Activated gamma-delta T cell (primary cell): ENCODE data around the gene FGF22.
"Not testable (repeated sequence)": the region's sequence is repeated elsewhere in the genome, so short reads cannot be mapped to it uniquely, and the experiment has no call there.

ENCODE experiments used
- DNase-seq: peaks from one replicate; lab custom pipeline; 2025; lab: John Stamatoyannopoulos, UW

The FGF22 gene

GRCh38 chr19:607301-608154 is 32.2 kb upstream of the FGF22 start:
- DNase-seq = no peak

DNA sequence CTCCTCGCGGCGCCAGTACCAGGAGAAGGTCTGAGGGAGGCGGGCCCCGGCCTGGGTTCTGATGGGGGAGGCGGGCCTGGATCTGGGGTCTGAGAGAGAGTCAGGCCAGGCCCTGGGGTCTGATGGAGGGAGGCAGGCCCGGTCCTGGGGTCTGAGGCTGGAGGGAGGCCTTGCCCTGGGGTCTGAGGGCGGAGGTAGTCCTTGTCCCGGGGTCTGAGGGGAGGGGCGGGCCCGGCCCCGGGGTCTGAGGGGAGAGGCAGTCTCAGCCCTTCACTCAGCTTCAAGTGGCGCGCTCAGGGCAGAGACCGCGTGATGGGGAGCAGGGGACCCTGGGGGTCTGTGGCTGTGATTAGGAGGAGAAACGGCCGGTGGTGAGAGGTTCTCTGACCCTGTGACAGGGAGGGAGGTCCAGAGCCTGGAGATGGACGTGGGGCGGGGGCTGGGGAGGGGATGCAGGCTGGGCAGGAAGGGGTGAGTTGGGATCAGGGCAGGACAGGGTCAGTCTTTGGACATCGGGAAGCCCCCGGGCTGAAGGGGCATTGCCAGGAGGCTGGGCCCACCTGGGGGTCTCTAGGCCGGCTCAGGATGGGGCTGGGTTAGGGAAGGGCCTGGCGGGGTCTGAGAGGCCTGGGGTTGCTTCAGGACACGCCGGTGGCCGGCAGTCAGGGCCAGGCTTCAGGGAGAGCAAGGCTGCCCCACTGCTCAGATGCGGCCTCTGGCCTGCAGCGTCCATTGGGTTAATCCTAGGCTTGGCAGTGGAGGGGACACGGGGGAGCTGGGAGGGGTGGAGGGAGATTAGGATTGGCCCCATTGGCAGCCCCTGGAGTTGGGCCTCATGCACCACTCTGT is 31.3 kb upstream of the FGF22 start:
- no peak for DNase-seq

DNA sequence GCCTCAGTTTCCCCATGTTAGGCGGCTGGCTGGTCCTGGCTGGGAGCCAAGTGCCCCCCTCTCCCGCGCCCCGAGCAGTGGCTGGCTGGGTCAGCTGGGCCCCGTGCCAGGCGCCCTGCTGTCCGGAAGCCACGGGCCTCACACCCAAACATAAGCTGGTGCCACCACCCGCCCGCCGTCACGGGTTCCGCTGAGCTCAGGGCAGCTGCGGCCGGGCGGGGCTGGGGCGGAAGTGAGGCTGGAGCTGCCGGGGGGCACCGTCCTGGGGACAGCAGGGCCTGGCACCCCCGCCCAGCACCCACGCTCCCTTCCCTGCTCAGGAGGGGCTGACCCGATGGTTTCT is 30.7 kb upstream of the FGF22 start:
- no peak for DNase-seq

DNA sequence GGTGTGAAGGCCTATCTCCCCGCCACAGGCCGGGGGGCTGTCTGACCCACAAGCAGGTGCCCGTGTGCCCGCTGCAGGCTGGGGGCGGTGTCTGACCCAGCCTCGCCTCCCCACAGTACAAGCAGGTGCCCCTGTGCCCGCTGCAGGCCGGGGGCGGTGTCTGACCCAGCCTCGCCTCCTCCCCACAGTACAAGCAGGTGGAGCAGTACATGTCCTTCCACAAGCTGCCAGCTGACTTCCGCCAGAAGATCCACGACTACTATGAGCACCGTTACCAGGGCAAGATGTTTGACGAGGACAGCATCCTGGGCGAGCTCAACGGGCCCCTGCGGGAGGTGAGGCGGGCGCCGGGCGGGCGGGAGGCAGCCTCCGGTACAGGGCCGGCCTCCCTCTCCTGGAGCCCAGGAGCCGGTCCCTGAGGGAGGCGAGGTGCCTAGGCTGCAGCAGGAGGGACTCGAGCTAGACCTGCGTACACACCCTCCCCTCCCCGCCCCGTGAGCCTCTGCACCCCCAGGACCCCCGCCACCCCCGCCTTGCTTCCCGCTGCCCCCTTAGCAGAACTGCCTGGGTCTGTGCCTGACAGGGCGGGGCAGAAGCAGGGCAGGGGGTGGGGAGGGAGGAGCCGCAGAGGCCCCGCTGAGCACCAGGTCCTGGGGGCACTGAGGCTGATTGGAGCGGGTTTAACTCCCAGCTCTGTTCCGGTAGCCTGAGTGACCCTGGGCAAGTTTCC is 29.4 kb upstream of the FGF22 start:
- no peak for DNase-seq

GRCh38 chr19:610801-611480 is 28.7 kb upstream of the FGF22 start:
- peak; percentile 38 for DNase-seq

GRCh38 chr19:611481-611868 is 28.2 kb upstream of the FGF22 start:
- DNase-seq = no peak

- DNase-seq = no peak
Measured at GRCh38 chr19:612941-613340, 26.7 kb upstream of the FGF22 start.

DNA sequence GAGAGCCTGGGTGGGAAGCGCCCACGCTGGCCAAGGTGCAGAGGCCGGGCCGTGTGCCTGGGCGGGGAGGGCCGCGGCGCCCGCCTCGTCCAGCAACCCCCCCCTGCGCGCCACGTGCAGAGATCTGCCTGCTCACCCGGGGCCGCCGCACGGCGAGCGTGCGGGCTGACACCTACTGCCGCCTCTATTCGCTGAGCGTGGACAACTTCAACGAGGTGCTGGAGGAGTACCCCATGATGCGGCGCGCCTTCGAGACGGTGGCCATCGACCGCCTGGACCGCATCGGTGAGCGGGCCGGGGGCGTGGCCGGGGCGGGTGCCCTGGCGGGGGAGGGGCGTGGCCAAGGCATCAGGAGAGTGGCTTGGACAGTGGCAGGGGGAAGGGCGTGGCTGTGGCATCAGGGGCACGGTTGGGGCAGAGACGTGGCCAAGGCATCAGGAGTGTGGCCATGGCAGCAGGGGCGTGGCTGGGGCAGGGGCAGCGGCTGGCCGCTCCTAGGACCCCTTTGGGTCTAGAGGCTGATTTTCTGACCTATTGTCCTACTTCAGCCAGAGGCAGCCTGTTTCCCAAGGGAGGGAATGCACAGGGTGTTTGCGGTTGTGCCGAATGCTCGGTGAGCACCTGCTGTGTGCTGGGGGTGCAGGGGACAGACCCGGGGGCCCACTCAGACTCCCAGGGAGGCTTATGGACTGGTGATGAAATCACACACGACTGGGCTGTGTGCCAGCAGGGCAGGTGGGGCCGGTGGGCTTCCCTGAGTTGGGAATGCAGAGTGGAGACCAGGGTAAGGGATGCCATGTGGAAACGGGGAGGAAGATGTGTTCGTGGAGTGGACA is 25.7 kb upstream of the FGF22 start:
- DNase-seq = no peak

- DNase-seq = no peak
Measured at GRCh38 chr19:615619-616018, 24.1 kb upstream of the FGF22 start.

DNA sequence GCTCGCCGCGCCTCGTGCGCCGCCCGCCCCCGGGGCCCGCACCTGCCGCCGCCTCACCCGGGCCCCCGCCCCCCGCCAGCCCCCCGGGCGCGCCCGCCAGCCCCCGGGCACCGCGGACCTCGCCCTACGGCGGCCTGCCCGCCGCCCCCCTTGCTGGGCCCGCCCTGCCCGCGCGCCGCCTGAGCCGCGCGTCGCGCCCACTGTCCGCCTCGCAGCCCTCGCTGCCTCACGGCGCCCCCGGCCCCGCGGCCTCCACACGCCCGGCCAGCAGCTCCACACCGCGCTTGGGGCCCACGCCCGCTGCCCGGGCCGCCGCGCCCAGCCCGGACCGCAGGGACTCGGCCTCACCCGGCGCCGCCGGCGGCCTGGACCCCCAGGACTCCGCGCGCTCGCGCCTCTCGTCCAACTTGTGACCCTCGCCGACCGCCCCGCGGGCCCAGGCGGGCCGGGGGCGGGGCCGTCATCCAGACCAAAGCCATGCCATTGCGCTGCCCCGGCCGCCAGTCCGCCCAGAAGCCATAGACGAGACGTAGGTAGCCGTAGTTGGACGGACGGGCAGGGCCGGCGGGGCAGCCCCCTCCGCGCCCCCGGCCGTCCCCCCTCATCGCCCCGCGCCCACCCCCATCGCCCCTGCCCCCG is 23.5 kb upstream of the FGF22 start:
- no peak for DNase-seq

DNA sequence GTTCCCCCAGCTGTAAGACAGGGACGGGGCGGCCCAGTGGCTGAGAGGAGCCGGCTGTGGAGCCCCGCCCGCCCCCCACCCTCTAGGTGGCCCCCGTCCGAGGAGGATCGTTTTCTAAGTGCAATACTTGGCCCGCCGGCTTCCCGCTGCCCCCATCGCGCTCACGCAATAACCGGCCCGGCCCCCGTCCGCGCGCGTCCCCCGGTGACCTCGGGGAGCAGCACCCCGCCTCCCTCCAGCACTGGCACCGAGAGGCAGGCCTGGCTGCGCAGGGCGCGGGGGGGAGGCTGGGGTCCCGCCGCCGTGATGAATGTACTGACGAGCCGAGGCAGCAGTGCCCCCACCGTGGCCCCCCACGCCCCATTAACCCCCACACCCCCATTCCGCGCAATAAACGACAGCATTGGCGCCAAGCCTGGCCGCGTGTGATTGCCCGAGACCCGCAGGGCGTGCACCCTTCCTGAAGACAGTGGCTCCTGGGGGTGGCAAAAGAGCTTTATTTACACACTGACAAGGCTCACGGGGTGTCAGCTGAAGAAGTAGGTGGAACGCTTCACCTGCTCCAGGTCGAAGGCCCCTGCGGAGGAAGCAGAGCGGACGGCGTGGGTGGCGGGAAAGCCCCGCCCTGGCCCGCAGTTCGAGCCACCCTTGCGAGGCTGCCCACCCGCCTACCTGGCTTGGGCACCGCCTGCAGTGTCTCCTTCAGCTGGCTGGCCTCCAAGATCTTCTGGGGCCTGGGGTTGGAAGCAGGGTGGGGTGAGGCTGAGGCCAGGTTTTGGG is 22.7 kb upstream of the FGF22 start:
- DNase-seq = no peak

GRCh38 chr19:617551-618246 is 22.0 kb upstream of the FGF22 start:
- DNase-seq = no peak

- no peak for DNase-seq
Measured at GRCh38 chr19:618247-618619, 21.4 kb upstream of the FGF22 start.

- DNase-seq = no peak
Measured at GRCh38 chr19:618674-619285, 20.9 kb upstream of the FGF22 start.

DNA sequence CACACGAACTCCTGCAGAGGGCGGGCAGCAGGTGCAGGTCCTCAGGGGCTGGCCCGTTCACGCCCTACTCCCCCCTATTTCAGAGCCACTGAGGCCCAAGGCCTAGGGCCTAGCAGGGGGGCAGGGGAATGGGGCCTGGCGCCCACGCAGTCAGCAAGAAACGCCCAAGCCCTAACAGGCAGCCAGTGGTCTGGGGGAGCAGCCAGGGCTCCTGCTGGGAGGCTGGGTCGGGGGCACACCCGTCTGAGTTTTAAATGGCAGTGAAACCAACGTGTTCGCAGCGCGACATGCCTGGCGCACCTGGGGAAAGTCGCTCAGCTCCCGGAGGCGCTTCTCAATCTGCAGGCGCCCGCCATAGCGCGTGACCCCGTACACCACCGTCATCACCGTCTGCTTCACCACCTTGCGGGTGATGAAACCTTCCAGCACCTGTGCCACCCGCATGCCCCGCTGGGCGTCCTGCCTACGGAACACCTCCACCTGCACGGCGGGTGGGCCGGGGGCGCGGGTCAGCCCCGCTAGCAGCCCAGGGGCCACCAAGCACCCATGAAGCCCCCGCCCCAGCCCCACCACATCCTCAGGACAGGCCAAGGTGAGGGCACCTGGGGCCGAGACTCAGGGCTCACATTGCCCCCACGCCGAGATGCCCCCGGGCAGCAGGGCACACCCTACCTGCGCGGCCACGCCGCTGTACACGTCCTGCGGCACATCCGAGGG is 20.2 kb upstream of the FGF22 start:
- no peak for DNase-seq

GRCh38 chr19:620166-620862 is 19.4 kb upstream of the FGF22 start:
- DNase-seq = no peak

DNA sequence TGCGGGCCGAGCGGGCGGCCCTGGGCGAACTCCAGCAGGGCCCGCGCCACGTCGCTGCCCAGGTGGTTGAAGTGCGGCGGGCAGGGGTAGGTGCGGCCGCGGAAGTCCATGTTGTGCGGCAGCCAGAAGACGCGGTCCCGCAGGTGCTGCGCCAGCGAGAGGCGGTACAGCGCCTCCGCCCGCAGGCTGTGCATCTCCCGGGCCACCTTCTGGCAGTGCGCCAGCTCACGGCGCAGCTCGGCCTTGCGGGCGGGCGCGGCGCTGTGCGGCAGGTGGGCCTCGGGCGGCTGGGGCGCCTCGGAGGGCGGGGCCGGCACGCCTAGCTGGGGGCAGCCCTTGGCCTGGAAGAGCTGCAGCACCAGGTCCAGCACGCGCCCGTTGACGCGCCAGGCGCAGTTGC is 18.5 kb upstream of the FGF22 start:
- DNase-seq = not testable (repeated sequence)
